ENCODE results near the gene SMIM35.

Gene SMIM35

GRCh38 chr11:118055966-118056365, 30.8 kb downstream of the SMIM35 start:
- DNase-seq: no peak

- DNase-seq: no peak
Measured at GRCh38 chr11:118054712-118055640, 31.8 kb downstream of the SMIM35 start.

GRCh38 chr11:118052581-118053206, 34.1 kb downstream of the SMIM35 start:
- DNase-seq: no peak

- no peak for DNase-seq
Measured at GRCh38 chr11:118051611-118052461, 34.9 kb downstream of the SMIM35 start.

GRCh38 chr11:118051136-118051610, 35.6 kb downstream of the SMIM35 start:
- no peak for DNase-seq

GRCh38 chr11:118050208-118050891, 36.4 kb downstream of the SMIM35 start:
- DNase-seq: no peak

- DNase-seq: no peak
Measured at GRCh38 chr11:118049771-118050170, 37.0 kb downstream of the SMIM35 start.

- no peak for DNase-seq
Measured at GRCh38 chr11:118048472-118049370, 38.0 kb downstream of the SMIM35 start.

GRCh38 chr11:118047749-118048148, 39.0 kb downstream of the SMIM35 start:
- DNase-seq: no peak

GRCh38 chr11:118046964-118047700, 39.6 kb downstream of the SMIM35 start:
- no peak for DNase-seq

GRCh38 chr11:118046051-118046963, 40.5 kb downstream of the SMIM35 start:
- no peak for DNase-seq

- no peak for DNase-seq
Measured at GRCh38 chr11:118045191-118045590, 41.6 kb downstream of the SMIM35 start.

GRCh38 chr11:118042796-118043195, 44.0 kb downstream of the SMIM35 start:
- DNase-seq: no peak

- DNase-seq: no peak
Measured at GRCh38 chr11:118042141-118042540, 44.6 kb downstream of the SMIM35 start.

- DNase-seq: no peak
Measured at GRCh38 chr11:118033443-118033842, 53.3 kb downstream of the SMIM35 start.

- DNase-seq: no peak
Measured at GRCh38 chr11:118028626-118029025, 58.1 kb downstream of the SMIM35 start.

GRCh38 chr11:118027694-118028093, 59.1 kb downstream of the SMIM35 start:
- no peak for DNase-seq

GRCh38 chr11:118021146-118021545, 65.6 kb downstream of the SMIM35 start:
- DNase-seq: no peak

GRCh38 chr11:118018401-118018800, 68.4 kb downstream of the SMIM35 start:
- no peak for DNase-seq

Data from NCI-H187 treated with DMSO at 0.1 percent for 48 hours (cell line).